Measurements from ENCODE around the gene CEP85. TPM values are rescaled to one million over a fixed set of nuclear protein-coding genes. Genes with fewer than 3 reads are reported as not detected.

The CEP85 gene
- polyA plus RNA-seq, 3 donors: 8.2 to 32.5 (median 10.9) TPM

DNA sequence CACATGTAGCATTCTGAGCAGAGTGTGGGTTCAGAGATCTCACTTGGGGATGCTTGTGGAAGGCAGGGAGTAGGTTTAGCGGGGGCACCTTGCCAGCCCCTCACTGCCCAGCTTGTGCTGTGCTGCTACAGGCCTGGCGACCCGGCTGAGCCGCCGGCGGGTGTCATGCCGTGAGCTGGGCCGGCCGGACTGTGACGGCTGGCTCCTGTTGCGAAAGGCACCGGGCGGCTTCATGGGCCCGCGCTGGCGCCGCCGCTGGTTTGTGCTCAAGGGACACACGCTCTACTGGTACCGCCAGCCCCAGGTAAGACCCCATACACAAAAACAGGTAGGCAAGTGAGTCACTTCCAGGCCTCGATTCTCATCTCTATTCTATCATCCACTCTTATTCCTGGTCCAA lies 49.1 kb upstream of the CEP85 start:
- no peak overlapping the region for H3K27ac Mint-ChIP-seq
- H3K4me2 ChIP-seq (replicated peaks; ENCODE audit: extremely low read depth, low read length, poor library complexity, severe bottlenecking): no peak overlapping the region
- H3K36me3 ChIP-seq (replicated peaks in 1 of 2; ENCODE audit: control insufficient read depth in 1 of 2, insufficient read depth in 2 of 2, low read length in 2 of 2): no peaks in the 10 kb centered on the region
- H3K27me3 ChIP-seq (ENCODE audit: control insufficient read depth in 2 of 2, insufficient read depth in 2 of 2, low read length in 2 of 2): no peaks in the 10 kb centered on the region
- no peak overlapping the region for H3K4me3 ChIP-seq (replicated peaks in 1 of 3; ENCODE audit: low read depth in 2 of 3, low read length in 3 of 3)
- no peak overlapping the region for H3K27ac ChIP-seq (ENCODE audit: low read depth in 1 of 2, low read length in 2 of 2)
- no peaks in the 10 kb centered on the region for H3K79me2 ChIP-seq (ENCODE audit: insufficient read depth, low read length)
- H2AFZ ChIP-seq (ENCODE audit: insufficient read depth, low read depth, low read length, poor library complexity, severe bottlenecking): no peak overlapping the region
- DNase-seq: no peak
- TF ChIP-seq, protein P1, sequence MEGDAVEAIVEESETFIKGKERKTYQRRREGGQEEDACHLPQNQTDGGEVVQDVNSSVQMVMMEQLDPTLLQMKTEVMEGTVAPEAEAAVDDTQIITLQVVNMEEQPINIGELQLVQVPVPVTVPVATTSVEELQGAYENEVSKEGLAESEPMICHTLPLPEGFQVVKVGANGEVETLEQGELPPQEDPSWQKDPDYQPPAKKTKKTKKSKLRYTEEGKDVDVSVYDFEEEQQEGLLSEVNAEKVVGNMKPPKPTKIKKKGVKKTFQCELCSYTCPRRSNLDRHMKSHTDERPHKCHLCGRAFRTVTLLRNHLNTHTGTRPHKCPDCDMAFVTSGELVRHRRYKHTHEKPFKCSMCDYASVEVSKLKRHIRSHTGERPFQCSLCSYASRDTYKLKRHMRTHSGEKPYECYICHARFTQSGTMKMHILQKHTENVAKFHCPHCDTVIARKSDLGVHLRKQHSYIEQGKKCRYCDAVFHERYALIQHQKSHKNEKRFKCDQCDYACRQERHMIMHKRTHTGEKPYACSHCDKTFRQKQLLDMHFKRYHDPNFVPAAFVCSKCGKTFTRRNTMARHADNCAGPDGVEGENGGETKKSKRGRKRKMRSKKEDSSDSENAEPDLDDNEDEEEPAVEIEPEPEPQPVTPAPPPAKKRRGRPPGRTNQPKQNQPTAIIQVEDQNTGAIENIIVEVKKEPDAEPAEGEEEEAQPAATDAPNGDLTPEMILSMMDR (IDR thresholded peaks at IDR 0.05): no peak
- no peaks in the 10 kb centered on the region for H3K4me1 Mint-ChIP-seq
- 94% methylated on average over 12 of the region's 21 CpGs for WGBS (ENCODE audit: insufficient coverage)
- intact Hi-C loops (cut with micrococcal nuclease): no loop called here
- no peaks in the 10 kb centered on the region for H3K36me3 Mint-ChIP-seq
- H3K27me3 Mint-ChIP-seq (ENCODE audit: low read depth in 3 of 3): no peaks in the 10 kb centered on the region
- H4K20me1 ChIP-seq (ENCODE audit: insufficient read depth, low read length): no peaks in the 10 kb centered on the region
- H3K4me1 ChIP-seq (ENCODE audit: control insufficient read depth in 1 of 2, insufficient read depth in 2 of 2, low read length in 2 of 2): no peaks in the 10 kb centered on the region
- H3K4me3 Mint-ChIP-seq: no peak overlapping the region
- H3K9ac ChIP-seq (ENCODE audit: insufficient read depth, low read length, poor library complexity, severe bottlenecking): no peak overlapping the region
- no peaks in the 10 kb centered on the region for H3K9me3 ChIP-seq (replicated peaks in 1 of 2; ENCODE audit: control insufficient read depth in 1 of 2, insufficient read depth in 1 of 2, low read length in 2 of 2)
- no peaks in the 10 kb centered on the region for H3K9me3 Mint-ChIP-seq

DNA sequence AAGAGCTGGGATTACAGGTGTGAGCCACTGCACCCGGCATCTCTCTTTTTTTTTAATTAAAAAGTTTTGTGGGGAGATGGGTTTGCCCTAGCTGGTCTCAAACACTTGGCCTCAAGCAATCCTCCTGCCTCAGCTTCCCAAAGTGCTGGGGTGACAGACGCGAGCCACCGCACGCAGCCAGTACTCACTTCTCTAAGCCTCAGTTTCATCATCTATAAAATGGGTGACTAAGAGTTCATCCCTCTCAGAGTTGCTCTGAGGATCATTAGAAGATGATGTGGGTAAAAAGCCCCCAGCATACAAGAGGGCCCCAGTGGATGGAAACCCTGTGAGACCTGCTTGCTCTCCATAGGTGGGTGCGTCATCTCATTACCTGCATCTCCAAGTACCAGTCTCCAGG lies 46.1 kb upstream of the CEP85 start:
- WGBS (ENCODE audit: insufficient coverage): no CpG with 5 or more reads among the region's 6 CpGs
- intact Hi-C loops (cut with micrococcal nuclease): no loop called here
- Histone ChIP-seq H3K9ac (ENCODE audit: insufficient read depth, low read length, poor library complexity, severe bottlenecking) (no peak overlapping the region), H3K4me2 (replicated peaks; ENCODE audit: extremely low read depth, low read length, poor library complexity, severe bottlenecking) (no peak overlapping the region), H3K4me1 (ENCODE audit: control insufficient read depth in 1 of 2, insufficient read depth in 2 of 2, low read length in 2 of 2) (no peaks in the 10 kb centered on the region), H2AFZ (ENCODE audit: insufficient read depth, low read depth, low read length, poor library complexity, severe bottlenecking) (no peak overlapping the region), H3K4me3 (replicated peaks in 1 of 3; ENCODE audit: low read depth in 2 of 3, low read length in 3 of 3) (no peak overlapping the region), H3K36me3 (replicated peaks in 1 of 2; ENCODE audit: control insufficient read depth in 1 of 2, insufficient read depth in 2 of 2, low read length in 2 of 2) (no peaks in the 10 kb centered on the region), H3K9me3 (replicated peaks in 1 of 2; ENCODE audit: control insufficient read depth in 1 of 2, insufficient read depth in 1 of 2, low read length in 2 of 2) (no peaks in the 10 kb centered on the region), H4K20me1 (ENCODE audit: insufficient read depth, low read length) (no peaks in the 10 kb centered on the region), H3K27ac (ENCODE audit: low read depth in 1 of 2, low read length in 2 of 2) (no peak overlapping the region), H3K79me2 (ENCODE audit: insufficient read depth, low read length) (no peaks in the 10 kb centered on the region), H3K27me3 (ENCODE audit: control insufficient read depth in 2 of 2, insufficient read depth in 2 of 2, low read length in 2 of 2) (no peaks in the 10 kb centered on the region)
- Mint-ChIP-seq H3K27ac (no peak overlapping the region), H3K9me3 (no peaks in the 10 kb centered on the region), H3K4me1 (no peaks in the 10 kb centered on the region), H3K27me3 (ENCODE audit: low read depth in 3 of 3) (peaks cover 0 to under 1% (median 0%) of the 10 kb centered on the region in 3 donors), H3K4me3 (no peak overlapping the region), H3K36me3 (no peaks in the 10 kb centered on the region)
- DNase-seq: no peak
- TF ChIP-seq, protein P1 (IDR thresholded peaks at IDR 0.05): no peak

Measured in CD14-positive monocyte (primary cell).